Astrocyte (in vitro differentiated cells and primary cell): Measurements from ENCODE around the gene TMEM47. TPM values are rescaled to one million over a fixed set of nuclear protein-coding genes. Genes with fewer than 3 reads are reported as not detected.

Source experiments
- DNase-seq: peaks from one replicate; pipeline ENCODE4 v3.0.0-alpha.2; 2010; ENCODE audit warnings: low read depth
- FAIRE-seq: peaks from 2 replicates; lab custom pipeline; 2011; peaks lifted over from hg19 to GRCh38; lab: Jason Lieb, UNC
- H2AFZ ChIP-seq: 2 replicates; pipeline ENCODE4 v1.6.0; 2012; ENCODE audit warnings: low read depth, low read length, inconsistent platforms
- H3K27ac ChIP-seq: 2 replicates; pipeline ENCODE4 v1.5.1; 2011; ENCODE audit warnings: low read depth, low read length, inconsistent platforms
- H3K27me3 ChIP-seq: 2 replicates; pipeline ENCODE4 v1.6.0; 2011; ENCODE audit warnings: low read length, inconsistent platforms; ENCODE audit not compliant: insufficient read depth
- H3K36me3 ChIP-seq: 2 replicates; pipeline ENCODE4 v1.5.1; 2011; ENCODE audit warnings: low read length, inconsistent platforms; ENCODE audit not compliant: insufficient read depth
- H3K4me1 ChIP-seq: 2 replicates; pipeline ENCODE4 v1.5.1; 2011; ENCODE audit warnings: low read length, inconsistent platforms; ENCODE audit not compliant: insufficient read depth
- H3K4me2 ChIP-seq: 2 replicates; pipeline ENCODE4 v1.6.0; 2012; ENCODE audit warnings: low read length, inconsistent platforms
- H3K4me3 ChIP-seq: 2 replicates; pipeline ENCODE4 v1.5.1; 2011; ENCODE audit warnings: low read depth, mild to moderate bottlenecking, low read length, inconsistent platforms; ENCODE audit not compliant: insufficient read depth
- H3K79me2 ChIP-seq: 2 replicates; pipeline ENCODE4 v1.6.0; 2012; ENCODE audit warnings: mild to moderate bottlenecking, low read length, inconsistent platforms; ENCODE audit not compliant: insufficient read depth
- H3K9ac ChIP-seq: 2 replicates; pipeline ENCODE4 v1.6.0; 2012; ENCODE audit warnings: mild to moderate bottlenecking, low read length, inconsistent platforms
- H3K9me3 ChIP-seq: 2 replicates; pipeline ENCODE4 v1.5.1; 2012; ENCODE audit warnings: low read depth, mild to moderate bottlenecking, low read length, inconsistent platforms; ENCODE audit not compliant: insufficient read depth
- H4K20me1 ChIP-seq: 2 replicates; pipeline ENCODE4 v1.6.0; 2012; ENCODE audit warnings: low read length, inconsistent platforms; ENCODE audit not compliant: insufficient read depth
- H3K27ac Mint-ChIP-seq: one replicate; pipeline ENCODE4 v1.8.0; 2021; ENCODE audit warnings: mild to moderate bottlenecking, mixed read lengths; ENCODE audit not compliant: unreplicated experiment
- H3K27me3 Mint-ChIP-seq: one replicate; pipeline ENCODE4 v1.8.0; 2021; ENCODE audit warnings: low read depth, mixed read lengths; ENCODE audit not compliant: unreplicated experiment
- H3K36me3 Mint-ChIP-seq: one replicate; pipeline ENCODE4 v1.8.0; 2021; ENCODE audit warnings: low read depth, mixed read lengths; ENCODE audit not compliant: unreplicated experiment
- H3K4me1 Mint-ChIP-seq: one replicate; pipeline ENCODE4 v1.8.0; 2021; ENCODE audit warnings: low read depth, mixed read lengths; ENCODE audit not compliant: unreplicated experiment
- H3K4me3 Mint-ChIP-seq: one replicate; pipeline ENCODE4 v1.8.0; 2021; ENCODE audit warnings: mild to moderate bottlenecking, moderate library complexity, mixed read lengths; ENCODE audit not compliant: unreplicated experiment
- H3K9me3 Mint-ChIP-seq: one replicate; pipeline ENCODE4 v1.8.0; 2021; ENCODE audit warnings: mild to moderate bottlenecking, mixed read lengths; ENCODE audit not compliant: unreplicated experiment
- EZH2 ChIP-seq: IDR thresholded peaks from 2 replicates; pipeline ENCODE4 v1.6.1; 2012; ENCODE audit warnings: mild to moderate bottlenecking, low read length, inconsistent platforms; ENCODE audit not compliant: insufficient read depth
- total RNA-seq: library from RNA; stranded (reverse); gene quantifications from 2 replicates; pipeline ENCODE4 v1.2.1, GENCODE V29; 2021
- TF ChIP-seq, protein P1 (sequence below): IDR thresholded peaks from 2 replicates; pipeline ENCODE4 v1.5.1; 2011; ENCODE audit warnings: low read depth, mild to moderate bottlenecking, inconsistent platforms, low read length, moderate library complexity; ENCODE audit not compliant: insufficient read depth

TMEM47 gene
- total RNA-seq, 1 donor from 2014 or later = 40.3 TPM

DNA sequence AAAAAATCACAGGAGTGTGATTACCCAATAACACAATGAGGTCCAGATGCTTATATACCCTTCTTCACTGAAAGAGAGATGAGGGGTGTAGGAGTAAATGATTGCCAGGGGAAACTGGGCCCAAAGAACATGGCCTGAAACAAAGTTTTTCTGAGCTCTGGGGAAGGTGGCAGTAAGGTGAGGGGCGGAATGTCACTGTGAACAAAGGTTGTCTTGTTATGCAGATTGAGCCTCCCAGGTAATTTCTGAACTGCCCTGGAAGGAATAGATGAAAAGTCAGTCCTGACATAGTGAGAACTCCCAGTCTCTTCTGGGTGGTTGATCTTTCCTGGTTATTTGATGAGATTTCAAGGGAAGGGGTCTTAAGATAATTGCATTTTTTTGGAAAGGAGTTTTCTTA, 2.5 kb upstream of the TMEM47 start:
- H3K4me1 Mint-ChIP-seq = no peaks in the 10 kb centered on the region
- Histone ChIP-seq H3K79me2 (peaks cover 23% of the 10 kb centered on the region), H3K4me3 (no peak overlapping the region), H3K9me3 (no peaks in the 10 kb centered on the region), H3K4me2 (no peak overlapping the region), H2AFZ (no peak overlapping the region), H3K27ac (no peak overlapping the region), H3K36me3 (no peaks in the 10 kb centered on the region), H3K9ac (no peak overlapping the region), H3K4me1 (no peaks in the 10 kb centered on the region), H4K20me1 (no peaks in the 10 kb centered on the region), H3K27me3 (no peaks in the 10 kb centered on the region)
- H3K9me3 Mint-ChIP-seq = no peaks in the 10 kb centered on the region
- no peak for FAIRE-seq
- H3K4me3 Mint-ChIP-seq = no peak overlapping the region
- no peaks in the 10 kb centered on the region for H3K27me3 Mint-ChIP-seq
- no peak overlapping the region for H3K27ac Mint-ChIP-seq
- no peaks in the 10 kb centered on the region for H3K36me3 Mint-ChIP-seq
- TF ChIP-seq, protein P1, sequence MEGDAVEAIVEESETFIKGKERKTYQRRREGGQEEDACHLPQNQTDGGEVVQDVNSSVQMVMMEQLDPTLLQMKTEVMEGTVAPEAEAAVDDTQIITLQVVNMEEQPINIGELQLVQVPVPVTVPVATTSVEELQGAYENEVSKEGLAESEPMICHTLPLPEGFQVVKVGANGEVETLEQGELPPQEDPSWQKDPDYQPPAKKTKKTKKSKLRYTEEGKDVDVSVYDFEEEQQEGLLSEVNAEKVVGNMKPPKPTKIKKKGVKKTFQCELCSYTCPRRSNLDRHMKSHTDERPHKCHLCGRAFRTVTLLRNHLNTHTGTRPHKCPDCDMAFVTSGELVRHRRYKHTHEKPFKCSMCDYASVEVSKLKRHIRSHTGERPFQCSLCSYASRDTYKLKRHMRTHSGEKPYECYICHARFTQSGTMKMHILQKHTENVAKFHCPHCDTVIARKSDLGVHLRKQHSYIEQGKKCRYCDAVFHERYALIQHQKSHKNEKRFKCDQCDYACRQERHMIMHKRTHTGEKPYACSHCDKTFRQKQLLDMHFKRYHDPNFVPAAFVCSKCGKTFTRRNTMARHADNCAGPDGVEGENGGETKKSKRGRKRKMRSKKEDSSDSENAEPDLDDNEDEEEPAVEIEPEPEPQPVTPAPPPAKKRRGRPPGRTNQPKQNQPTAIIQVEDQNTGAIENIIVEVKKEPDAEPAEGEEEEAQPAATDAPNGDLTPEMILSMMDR = no peak
- TF ChIP-seq EZH2 = no peak
- DNase-seq = no peak

GRCh38 chrX:34658326-34658725, 1.2 kb upstream of the TMEM47 start:
- peaks cover 36% of the 10 kb centered on the region for H3K79me2 ChIP-seq
- FAIRE-seq (peak; percentile 80), DNase-seq (no peak)
- H2AFZ ChIP-seq = no peak overlapping the region
- Mint-ChIP-seq H3K27ac (no peak overlapping the region), H3K4me1 (no peaks in the 10 kb centered on the region), H3K36me3 (no peaks in the 10 kb centered on the region), H3K9me3 (no peaks in the 10 kb centered on the region), H3K27me3 (no peaks in the 10 kb centered on the region), H3K4me3 (no peak overlapping the region)
- H3K4me1 ChIP-seq = no peaks in the 10 kb centered on the region
- TF ChIP-seq, protein P1 = no peak
- no peak for TF ChIP-seq EZH2
- no peaks in the 10 kb centered on the region for H3K27me3 ChIP-seq
- no peaks in the 10 kb centered on the region for H3K36me3 ChIP-seq
- H3K27ac ChIP-seq = no peak overlapping the region
- no peak overlapping the region for H3K4me2 ChIP-seq
- H3K9me3 ChIP-seq = no peaks in the 10 kb centered on the region
- H3K9ac ChIP-seq = no peak overlapping the region
- no peak overlapping the region for H3K4me3 ChIP-seq
- H4K20me1 ChIP-seq = no peaks in the 10 kb centered on the region

GRCh38 chrX:34657726-34658070, 613 bp upstream of the TMEM47 start:
- H3K4me1 Mint-ChIP-seq = peaks cover 2% of the 10 kb centered on the region
- H3K4me3 ChIP-seq = peak overlapping the region; percentile 81
- H3K36me3 ChIP-seq = no peaks in the 10 kb centered on the region
- FAIRE-seq (no peak), DNase-seq (no peak)
- H4K20me1 ChIP-seq = no peaks in the 10 kb centered on the region
- peak overlapping the region; percentile 94 for H3K4me2 ChIP-seq
- no peaks in the 10 kb centered on the region for H3K36me3 Mint-ChIP-seq
- H3K79me2 ChIP-seq = peaks cover 42% of the 10 kb centered on the region
- no peaks in the 10 kb centered on the region for H3K27me3 ChIP-seq
- peak overlapping the region; percentile 26 for H3K27ac Mint-ChIP-seq
- no peaks in the 10 kb centered on the region for H3K9me3 Mint-ChIP-seq
- TF ChIP-seq, protein P1 = no peak
- TF ChIP-seq EZH2 = no peak
- peak overlapping the region; percentile 55 for H2AFZ ChIP-seq
- peak overlapping the region; percentile 33 for H3K27ac ChIP-seq
- H3K9ac ChIP-seq = peak overlapping the region; percentile 96
- H3K4me3 Mint-ChIP-seq = peak overlapping the region; percentile 76
- no peaks in the 10 kb centered on the region for H3K9me3 ChIP-seq
- H3K27me3 Mint-ChIP-seq = no peaks in the 10 kb centered on the region
- H3K4me1 ChIP-seq = no peaks in the 10 kb centered on the region
